GM06990 (cell line): Measurements from ENCODE around the gene MCHR1.

Experiments
- DNase-seq: peaks from one replicate; pipeline ENCODE4 v3.0.0-alpha.2; 2011; ENCODE audit not compliant: insufficient read length; ENCODE audit errors: extremely low read depth
- H3K27me3 ChIP-seq: replicated peaks from 2 replicates; pipeline ENCODE4 v1.6.0; 2011; ENCODE audit warnings: low read length; ENCODE audit not compliant: control insufficient read depth, insufficient read depth
- H3K36me3 ChIP-seq: 2 replicates; pipeline ENCODE4 v1.5.1; 2011; ENCODE audit warnings: low read length; ENCODE audit not compliant: control insufficient read depth, insufficient read depth
- H3K4me3 ChIP-seq: replicated peaks from 2 replicates; pipeline ENCODE4 v1.5.1; 2011; ENCODE audit warnings: low read depth, mild to moderate bottlenecking, control low read depth, low read length
- TF ChIP-seq, protein P1 (sequence below): IDR thresholded peaks from 2 replicates; pipeline ENCODE4 v1.5.1; 2011; ENCODE audit warnings: low read length, control low read depth, mild to moderate bottlenecking, inconsistent platforms; ENCODE audit not compliant: insufficient read depth, poor library complexity, severe bottlenecking

Gene MCHR1

DNA sequence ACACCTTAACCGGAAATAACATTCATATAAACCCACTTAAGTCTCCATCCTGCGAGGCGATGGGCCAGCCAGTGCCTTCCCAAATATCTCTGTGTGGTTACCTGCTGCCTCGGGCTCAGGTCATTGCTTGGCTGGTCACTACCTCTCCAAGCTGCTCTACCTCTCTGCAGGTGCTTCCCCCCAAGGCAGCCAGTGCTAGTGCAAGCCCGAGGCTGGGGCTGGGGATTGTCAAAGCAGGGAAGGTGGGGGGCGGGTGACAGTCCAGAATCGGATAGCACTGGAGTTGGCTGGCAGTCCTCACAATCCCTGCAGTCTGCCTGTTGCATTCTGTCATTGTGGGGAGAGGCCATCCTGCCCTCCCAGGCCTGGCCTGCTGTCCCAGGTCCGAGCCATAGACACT is 11.1 kb downstream of the MCHR1 start:
- Histone ChIP-seq H3K27me3 (no peaks in the 10 kb centered on the region), H3K36me3 (no peaks in the 10 kb centered on the region), H3K4me3 (no peak overlapping the region)
- TF ChIP-seq, protein P1, sequence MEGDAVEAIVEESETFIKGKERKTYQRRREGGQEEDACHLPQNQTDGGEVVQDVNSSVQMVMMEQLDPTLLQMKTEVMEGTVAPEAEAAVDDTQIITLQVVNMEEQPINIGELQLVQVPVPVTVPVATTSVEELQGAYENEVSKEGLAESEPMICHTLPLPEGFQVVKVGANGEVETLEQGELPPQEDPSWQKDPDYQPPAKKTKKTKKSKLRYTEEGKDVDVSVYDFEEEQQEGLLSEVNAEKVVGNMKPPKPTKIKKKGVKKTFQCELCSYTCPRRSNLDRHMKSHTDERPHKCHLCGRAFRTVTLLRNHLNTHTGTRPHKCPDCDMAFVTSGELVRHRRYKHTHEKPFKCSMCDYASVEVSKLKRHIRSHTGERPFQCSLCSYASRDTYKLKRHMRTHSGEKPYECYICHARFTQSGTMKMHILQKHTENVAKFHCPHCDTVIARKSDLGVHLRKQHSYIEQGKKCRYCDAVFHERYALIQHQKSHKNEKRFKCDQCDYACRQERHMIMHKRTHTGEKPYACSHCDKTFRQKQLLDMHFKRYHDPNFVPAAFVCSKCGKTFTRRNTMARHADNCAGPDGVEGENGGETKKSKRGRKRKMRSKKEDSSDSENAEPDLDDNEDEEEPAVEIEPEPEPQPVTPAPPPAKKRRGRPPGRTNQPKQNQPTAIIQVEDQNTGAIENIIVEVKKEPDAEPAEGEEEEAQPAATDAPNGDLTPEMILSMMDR: no peak
- DNase-seq: no peak

DNA sequence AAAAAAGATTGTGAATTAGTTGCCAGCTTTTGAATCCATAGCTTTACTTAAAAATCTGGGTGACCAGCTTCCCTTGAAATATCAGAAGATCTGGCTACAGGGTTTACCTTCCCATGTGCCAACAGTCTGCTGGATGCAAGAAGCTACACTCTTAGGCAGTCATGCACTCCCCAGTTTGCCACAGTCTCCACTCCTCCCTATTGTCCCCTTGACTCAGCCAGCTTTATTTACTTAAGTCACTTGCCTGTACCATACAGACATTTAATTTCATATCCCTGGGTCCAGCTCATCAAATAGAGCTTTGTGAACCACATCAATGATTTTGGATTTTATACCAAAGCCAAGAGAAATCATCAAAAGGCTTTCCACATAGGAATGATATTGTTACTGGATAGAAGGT is 12.2 kb downstream of the MCHR1 start:
- DNase-seq: no peak
- TF ChIP-seq, protein P1: no peak
- H3K4me3 ChIP-seq: no peak overlapping the region
- H3K36me3 ChIP-seq: no peaks in the 10 kb centered on the region
- no peaks in the 10 kb centered on the region for H3K27me3 ChIP-seq

DNA sequence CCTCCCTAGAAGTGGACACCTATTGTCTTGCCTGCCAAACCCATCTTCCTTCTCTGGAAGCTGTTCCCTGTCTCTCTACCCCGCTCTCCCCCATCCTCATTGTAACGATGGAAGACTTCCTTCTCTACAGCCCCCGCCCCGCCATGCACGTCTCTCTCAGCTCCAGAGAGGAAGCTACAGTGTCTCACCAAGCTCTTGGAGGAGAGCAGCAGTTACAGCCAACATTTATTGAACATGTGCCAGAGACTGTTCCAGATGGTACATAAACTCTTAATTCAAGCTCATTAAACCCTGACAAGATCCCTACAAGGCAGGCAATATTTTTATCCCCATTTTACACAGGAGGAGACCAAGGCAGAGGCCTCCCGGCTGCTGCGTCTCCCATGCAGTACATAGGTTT is 15.1 kb downstream of the MCHR1 start:
- H3K36me3 ChIP-seq: no peaks in the 10 kb centered on the region

DNA sequence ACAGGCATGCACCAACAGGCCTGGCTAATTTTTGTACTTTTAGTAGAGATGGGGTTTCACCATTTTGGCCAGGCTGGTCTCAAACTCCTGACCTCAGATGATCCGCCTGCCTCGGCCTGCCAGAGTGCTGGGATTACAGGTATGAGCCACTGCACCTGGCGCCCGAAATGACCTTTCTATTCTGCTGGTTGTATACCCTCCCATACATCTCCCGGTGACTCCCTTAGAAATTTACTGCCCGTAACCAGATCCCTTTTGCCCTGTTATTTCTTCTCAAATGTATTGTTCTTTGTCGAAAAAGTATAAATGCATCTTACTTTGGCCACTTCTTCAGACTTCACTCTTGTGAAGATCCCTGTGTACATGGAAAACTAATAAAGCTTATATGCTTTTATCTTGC is 22.0 kb downstream of the MCHR1 start:
- DNase-seq: no peak

More for the DNA sequence above, 15.1 kb downstream of the MCHR1 start:
- TF ChIP-seq, protein P1: no peak
- H3K27me3 ChIP-seq: no peaks in the 10 kb centered on the region
- no peak overlapping the region for H3K4me3 ChIP-seq
- no peak for DNase-seq

DNA sequence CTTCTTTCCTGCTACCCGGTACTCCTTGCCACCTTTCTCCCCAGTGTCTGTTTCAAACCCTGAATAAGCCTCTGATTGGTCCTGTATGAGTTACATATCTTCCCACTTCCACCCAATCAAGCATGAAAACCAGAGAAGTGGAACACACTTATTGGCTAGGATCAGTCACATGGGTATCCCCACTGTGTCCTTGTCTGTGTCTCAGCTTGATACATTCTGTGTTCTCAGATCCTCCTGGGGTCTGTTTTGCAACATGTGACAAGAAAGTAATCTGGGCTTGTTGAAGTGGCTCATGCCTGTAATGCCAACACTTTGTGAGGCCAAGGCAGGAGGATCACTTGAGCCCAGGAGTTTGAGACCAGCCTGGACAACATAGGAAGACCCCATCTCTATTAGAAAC is 23.9 kb downstream of the MCHR1 start:
- TF ChIP-seq, protein P1: no peak
- no peak for DNase-seq

More for the DNA sequence above, 22.0 kb downstream of the MCHR1 start:
- no peak overlapping the region for H3K4me3 ChIP-seq
- TF ChIP-seq, protein P1: no peak
- H3K27me3 ChIP-seq: no peaks in the 10 kb centered on the region
- no peaks in the 10 kb centered on the region for H3K36me3 ChIP-seq

DNA sequence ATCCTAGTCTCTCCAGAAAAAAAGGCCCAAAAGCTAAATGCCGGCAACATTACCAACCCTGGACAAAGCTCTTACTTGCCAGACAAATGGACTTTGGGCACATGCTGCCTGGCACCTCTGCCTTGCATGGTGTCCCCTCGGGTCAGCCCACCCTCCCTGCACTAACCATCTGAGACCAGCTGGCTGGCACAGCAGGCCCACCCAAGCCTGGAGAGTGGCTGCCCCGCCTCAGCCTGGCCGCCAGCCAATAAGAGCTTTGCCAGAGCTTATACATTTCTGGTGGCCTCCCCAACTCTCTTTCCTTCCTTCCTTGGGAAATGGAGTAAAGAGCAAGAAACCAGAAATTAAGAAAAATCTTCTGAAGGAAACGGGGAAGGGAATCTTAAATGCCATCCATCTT is 24.5 kb downstream of the MCHR1 start:
- Histone ChIP-seq H3K4me3 (no peak overlapping the region), H3K27me3 (no peaks in the 10 kb centered on the region), H3K36me3 (no peaks in the 10 kb centered on the region)
- no peak for DNase-seq
- TF ChIP-seq, protein P1: no peak

More for the DNA sequence above, 23.9 kb downstream of the MCHR1 start:
- Histone ChIP-seq H3K36me3 (no peaks in the 10 kb centered on the region), H3K4me3 (no peak overlapping the region), H3K27me3 (no peaks in the 10 kb centered on the region)
